Bone marrow (tissue), 2 donors: Measurements from ENCODE around the gene ZDHHC18.
"Not testable (repeated sequence)": the region's sequence is repeated elsewhere in the genome, so short reads cannot be mapped to it uniquely, and the experiment has no call there.

Experiments used
- DNase-seq, 2 donors: peaks; one replicate each; lab custom pipeline; 2025; lab: John Stamatoyannopoulos, UW

Gene ZDHHC18

GRCh38 chr1:26833432-26834405, 7.2 kb downstream of the ZDHHC18 start:
- DNase-seq = peak; percentile 17 to 83

DNA sequence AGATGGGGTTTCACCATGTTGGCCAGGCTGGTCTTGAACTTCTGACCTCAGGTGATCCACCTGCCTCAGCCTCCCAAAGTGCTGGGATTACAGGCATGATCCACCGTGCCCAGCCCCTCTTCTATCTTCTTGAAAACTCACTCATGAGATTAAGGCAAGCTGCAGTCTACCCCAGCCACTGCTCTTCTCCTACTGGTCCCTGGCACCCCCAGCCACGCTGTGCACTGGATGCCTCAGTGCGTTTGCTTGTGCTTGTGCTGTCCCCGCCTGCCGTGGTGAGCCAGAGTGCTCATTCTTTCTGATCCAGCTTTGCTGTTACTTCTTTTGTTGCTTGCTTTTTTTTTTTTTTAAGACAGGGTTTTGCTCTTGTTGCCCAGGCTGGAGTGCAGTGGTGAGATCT, 11.2 kb downstream of the ZDHHC18 start:
- not testable (repeated sequence) for DNase-seq

GRCh38 chr1:26838474-26839338, 12.2 kb downstream of the ZDHHC18 start:
- DNase-seq = no peak

GRCh38 chr1:26839339-26839722, 12.8 kb downstream of the ZDHHC18 start:
- no peak for DNase-seq

- no peak for DNase-seq
Measured at GRCh38 chr1:26839779-26840178, 13.3 kb downstream of the ZDHHC18 start.

- no peak for DNase-seq
Measured at GRCh38 chr1:26844424-26845196, 18.1 kb downstream of the ZDHHC18 start.

DNA sequence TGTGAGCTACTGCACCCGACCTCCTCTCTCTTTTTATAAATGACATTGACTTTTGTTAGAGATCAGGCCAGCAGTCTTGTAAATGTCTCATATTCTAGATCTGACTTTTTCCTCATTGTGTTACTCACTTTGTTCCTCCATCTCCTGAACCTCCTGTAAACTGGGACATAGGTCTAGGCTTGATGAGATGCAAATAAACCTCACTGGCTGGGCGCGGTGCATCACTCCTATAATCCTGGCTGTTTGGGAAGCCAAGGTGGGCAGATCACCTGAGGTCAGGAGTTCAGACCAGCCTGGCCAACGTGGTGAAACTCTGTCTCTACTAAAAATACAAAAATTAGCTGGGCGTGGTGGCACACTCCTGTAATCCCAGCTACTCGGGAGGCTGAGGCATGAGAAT, 21.3 kb downstream of the ZDHHC18 start:
- not testable (repeated sequence) for DNase-seq

DNA sequence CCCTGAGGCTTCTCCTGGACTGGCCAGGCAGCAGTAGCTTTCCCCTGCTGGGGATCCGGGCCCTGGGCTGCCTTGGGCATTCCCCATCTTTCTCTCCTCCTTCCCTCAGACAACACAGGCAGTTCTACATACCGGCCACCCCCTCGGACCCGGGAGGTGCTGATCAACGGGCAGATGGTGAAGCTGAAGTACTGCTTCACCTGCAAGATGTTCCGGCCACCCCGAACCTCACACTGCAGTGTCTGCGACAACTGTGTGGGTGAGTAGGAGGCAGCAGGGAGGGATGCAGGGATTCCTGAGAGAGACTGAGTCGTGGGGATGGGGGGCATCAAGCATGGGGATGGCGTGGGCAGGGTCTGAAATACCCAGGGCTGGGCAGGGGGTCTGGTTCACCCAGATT, 22.0 kb downstream of the ZDHHC18 start:
- no peak for DNase-seq

DNA sequence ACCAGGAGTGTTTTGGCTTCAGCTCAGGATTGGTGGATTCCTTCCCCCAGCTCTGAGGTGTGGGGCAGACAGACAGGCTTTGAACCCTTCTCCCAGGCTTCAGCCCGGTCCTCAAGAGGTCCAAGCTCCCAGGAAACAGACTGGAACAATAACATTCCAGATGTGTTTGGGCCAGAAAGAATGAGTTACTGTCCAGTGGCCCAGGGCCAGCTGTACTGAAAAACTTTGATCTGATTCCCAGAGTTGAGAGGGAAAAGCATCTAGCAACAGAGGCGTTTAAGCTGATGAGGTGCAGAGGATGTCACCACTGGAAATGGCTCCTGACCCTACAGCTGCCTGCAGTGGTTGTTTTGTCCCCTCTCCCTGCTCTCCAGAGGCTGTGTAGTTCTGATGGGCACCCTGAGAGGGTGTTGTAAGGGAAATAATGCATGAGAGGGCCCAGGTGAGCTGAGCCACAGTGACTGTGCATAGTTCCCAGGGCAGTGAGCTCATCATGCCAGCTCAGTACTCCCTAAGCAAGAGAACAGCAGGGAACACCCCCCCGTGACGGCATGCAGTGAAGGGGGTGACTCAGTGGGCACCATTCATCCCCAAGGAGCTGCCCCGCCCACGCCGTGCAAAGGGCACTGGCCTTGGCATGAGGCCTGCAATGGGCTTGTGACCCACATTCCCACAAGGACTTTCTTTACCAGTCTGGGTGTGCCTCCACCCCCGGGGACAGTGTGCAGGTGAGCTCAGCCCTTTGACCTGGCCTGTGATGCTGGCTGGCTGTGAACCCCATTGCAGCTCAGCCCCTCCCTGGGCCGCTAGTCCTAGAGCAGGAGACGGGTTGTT, 22.7 kb downstream of the ZDHHC18 start:
- DNase-seq = no peak

GRCh38 chr1:26851106-26851684, 24.7 kb downstream of the ZDHHC18 start:
- DNase-seq = no peak

DNA sequence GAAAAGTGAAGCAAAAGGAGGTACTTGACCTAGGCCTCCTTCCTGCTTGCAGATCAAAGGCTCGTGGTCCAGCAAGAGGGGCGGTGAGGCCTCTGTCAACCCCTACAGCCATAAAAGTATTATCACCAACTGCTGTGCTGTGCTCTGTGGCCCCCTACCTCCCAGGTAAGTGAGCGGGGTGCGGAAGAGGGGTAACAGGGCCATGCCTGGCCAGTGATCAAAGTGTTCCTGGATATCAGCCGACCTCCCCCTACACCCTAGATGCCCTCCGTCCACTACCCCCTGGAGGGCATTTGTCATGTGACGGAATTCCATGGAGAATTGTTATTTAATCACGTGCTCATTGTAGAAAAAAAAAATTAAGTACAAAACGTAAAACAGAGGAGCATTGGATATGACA, 26.2 kb downstream of the ZDHHC18 start:
- no peak for DNase-seq

GRCh38 chr1:26853156-26853555, 26.7 kb downstream of the ZDHHC18 start:
- peak; percentile 52 to 60 for DNase-seq

DNA sequence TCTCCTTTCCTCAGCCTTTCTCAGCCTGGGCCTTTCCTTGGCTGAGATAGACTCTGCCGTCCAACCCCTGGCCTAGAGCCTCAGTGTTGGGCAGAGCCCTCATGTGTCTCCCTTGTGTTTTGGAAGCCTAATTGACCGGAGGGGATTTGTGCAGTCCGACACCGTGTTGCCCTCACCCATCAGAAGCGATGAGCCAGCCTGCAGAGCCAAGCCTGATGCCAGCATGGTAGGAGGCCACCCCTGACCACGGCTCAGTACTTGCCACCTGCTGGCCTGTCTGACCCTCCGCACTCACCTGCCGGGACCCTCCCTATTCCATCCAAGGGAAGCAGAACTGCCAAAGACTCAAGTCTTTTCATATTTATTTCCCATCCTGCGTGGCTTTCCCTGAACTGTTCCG, 27.1 kb downstream of the ZDHHC18 start:
- DNase-seq = no peak

GRCh38 chr1:26854906-26855305, 28.4 kb downstream of the ZDHHC18 start:
- DNase-seq = no peak

GRCh38 chr1:26855636-26856035, 29.1 kb downstream of the ZDHHC18 start:
- no peak for DNase-seq

- no peak for DNase-seq
Measured at GRCh38 chr1:26856181-26856580, 29.7 kb downstream of the ZDHHC18 start.

DNA sequence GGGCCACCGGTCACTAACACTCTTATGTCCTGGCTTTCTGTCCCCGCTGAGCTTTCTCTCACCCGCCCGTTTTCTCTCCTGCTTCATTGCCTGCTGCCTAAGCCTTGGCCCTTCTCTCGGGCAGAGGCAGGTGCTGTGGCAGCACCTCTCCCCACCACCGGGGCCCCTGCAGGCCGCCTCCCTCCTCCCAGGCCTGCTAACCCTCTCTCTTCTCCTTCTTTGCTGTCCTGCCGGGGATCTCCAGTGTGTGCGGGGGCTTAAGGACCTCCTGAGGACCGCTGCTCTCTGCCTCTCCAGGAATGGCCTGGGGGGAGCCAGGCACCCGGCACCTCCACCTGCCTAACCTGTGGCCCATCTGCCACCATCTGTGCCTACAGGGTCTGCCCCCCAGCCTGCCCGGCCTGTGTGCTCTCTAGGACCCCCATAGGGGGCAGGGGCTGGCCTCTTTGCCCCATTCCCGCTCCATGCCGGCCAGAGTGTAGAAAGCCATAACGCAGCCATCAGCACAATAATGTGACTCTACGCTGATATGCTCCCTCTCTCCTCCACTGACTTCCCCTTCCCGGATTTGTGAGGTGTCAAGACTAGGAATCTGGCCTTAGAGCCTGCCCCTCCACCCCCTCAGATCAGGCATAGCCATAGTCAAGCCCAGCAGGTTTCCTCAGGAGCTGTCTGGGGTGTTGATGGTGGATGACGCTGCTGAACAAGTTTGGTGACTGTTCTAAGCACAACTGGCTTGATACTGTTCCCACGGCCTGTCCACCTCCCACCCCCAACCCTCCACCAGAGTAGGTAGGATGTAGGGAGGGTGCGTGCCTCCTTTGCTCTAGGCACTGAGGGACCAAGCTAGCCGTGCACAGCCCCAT, 30.3 kb downstream of the ZDHHC18 start:
- DNase-seq = no peak

DNA sequence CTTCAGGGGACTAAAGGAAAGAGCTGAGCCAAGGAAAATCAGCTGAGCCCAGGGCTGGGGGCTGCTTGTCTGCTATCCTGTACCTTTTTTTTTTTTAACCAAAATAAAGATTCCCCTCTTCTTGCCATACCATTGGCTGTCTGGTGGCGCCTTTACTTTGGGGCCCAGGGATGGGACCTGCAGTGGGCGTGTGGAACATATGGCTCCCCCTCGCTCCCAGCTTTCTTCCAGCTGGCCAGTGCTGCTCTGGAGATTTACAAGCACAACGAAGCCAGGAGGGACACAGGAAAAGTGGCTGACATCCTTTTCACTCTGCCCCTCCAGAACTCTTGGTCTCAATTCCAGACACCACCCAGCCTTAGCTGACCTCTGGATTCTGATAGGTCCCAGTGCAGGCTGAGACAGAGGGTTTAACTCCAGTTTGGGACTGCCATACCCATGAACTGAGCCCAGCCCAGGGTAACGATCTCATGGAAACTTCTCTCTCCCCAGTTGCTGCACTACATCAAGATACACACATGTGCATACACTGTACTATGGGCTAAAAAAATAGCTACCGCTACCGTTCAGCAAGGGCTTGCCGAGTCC, 31.1 kb downstream of the ZDHHC18 start:
- no peak for DNase-seq

- no peak for DNase-seq
Measured at GRCh38 chr1:26858160-26858559, 31.7 kb downstream of the ZDHHC18 start.
